DMS 273 (cell line): ENCODE measurements around the gene SORCS2.

ENCODE experiments used
- DNase-seq: peaks from one replicate; lab custom pipeline; 2025; ENCODE audit not compliant: unreplicated experiment; lab: John Stamatoyannopoulos, UW

Gene SORCS2

GRCh38 chr4:7399440-7400234, 207.3 kb downstream of the SORCS2 start:
- no peak for DNase-seq

- DNase-seq = no peak
Measured at GRCh38 chr4:7400671-7401298, 208.4 kb downstream of the SORCS2 start.

- DNase-seq = no peak
Measured at GRCh38 chr4:7402526-7402925, 210.2 kb downstream of the SORCS2 start.

- no peak for DNase-seq
Measured at GRCh38 chr4:7403001-7403400, 210.7 kb downstream of the SORCS2 start.

- DNase-seq = no peak
Measured at GRCh38 chr4:7408166-7408565, 215.8 kb downstream of the SORCS2 start.

GRCh38 chr4:7410446-7410845, 218.1 kb downstream of the SORCS2 start:
- no peak for DNase-seq

GRCh38 chr4:7411491-7411890, 219.2 kb downstream of the SORCS2 start:
- no peak for DNase-seq

GRCh38 chr4:7411896-7412553, 219.7 kb downstream of the SORCS2 start:
- DNase-seq = peak; percentile 50

GRCh38 chr4:7412554-7412912, 220.2 kb downstream of the SORCS2 start:
- DNase-seq = no peak

GRCh38 chr4:7414046-7414445, 221.7 kb downstream of the SORCS2 start:
- no peak for DNase-seq

GRCh38 chr4:7414736-7415510, 222.6 kb downstream of the SORCS2 start:
- DNase-seq = no peak

- DNase-seq = no peak
Measured at GRCh38 chr4:7415927-7416686, 223.8 kb downstream of the SORCS2 start.

- DNase-seq = no peak
Measured at GRCh38 chr4:7416745-7417432, 224.6 kb downstream of the SORCS2 start.

GRCh38 chr4:7417639-7418038, 225.3 kb downstream of the SORCS2 start:
- DNase-seq = no peak

GRCh38 chr4:7418131-7418943, 226.0 kb downstream of the SORCS2 start:
- DNase-seq = no peak

- DNase-seq = peak; percentile 21
Measured at GRCh38 chr4:7419961-7420660, 227.8 kb downstream of the SORCS2 start.

- no peak for DNase-seq
Measured at GRCh38 chr4:7420661-7421040, 228.3 kb downstream of the SORCS2 start.

GRCh38 chr4:7421356-7422150, 229.2 kb downstream of the SORCS2 start:
- no peak for DNase-seq
